HEK293 (cell line): ENCODE data around the gene PLEKHA7.

Experiments used
- FEZF1 ChIP-seq: fragments of 450-650 bp; formaldehyde crosslinking; IDR thresholded peaks from 2 replicates; pipeline ENCODE4 v1.5.1; 2016; ENCODE audit warnings: missing biosample characterization, missing genetic modification characterization
- HOXC10 ChIP-seq: sonication (generic); formaldehyde crosslinking; IDR thresholded peaks from 2 replicates; pipeline ENCODE4 v1.8.1; 2023; ENCODE audit warnings: mild to moderate bottlenecking, missing genetic modification reagents
- KLF8 ChIP-seq: fragments of 450-650 bp; formaldehyde crosslinking; IDR thresholded peaks from 2 replicates; pipeline ENCODE4 v1.5.1; 2016; ENCODE audit warnings: missing biosample characterization, missing genetic modification characterization
- KLF9 ChIP-seq: fragments of 450-650 bp; formaldehyde crosslinking; IDR thresholded peaks from 2 replicates; pipeline ENCODE4 v1.5.1; 2016; ENCODE audit warnings: missing biosample characterization, missing genetic modification characterization, low read depth
- MZF1 ChIP-seq: fragments of 450-650 bp; formaldehyde crosslinking; IDR thresholded peaks from 2 replicates; pipeline ENCODE4 v1.5.1; 2017; ENCODE audit warnings: missing biosample characterization, missing genetic modification characterization, borderline replicate concordance
- PRDM1 ChIP-seq: fragments of 450-650 bp; formaldehyde crosslinking; IDR thresholded peaks from 2 replicates; pipeline ENCODE4; 2016; ENCODE audit warnings: missing biosample characterization, missing genetic modification characterization
- SCRT1 ChIP-seq: fragments of 450-650 bp; formaldehyde crosslinking; IDR thresholded peaks from 2 replicates; pipeline ENCODE4 v1.5.1; 2016; ENCODE audit warnings: missing biosample characterization, missing genetic modification characterization, borderline replicate concordance
- TRIM28 ChIP-seq: IDR thresholded peaks from 2 replicates; pipeline ENCODE4 v1.6.1; 2011; ENCODE audit warnings: low read length, control low read depth, borderline replicate concordance
- ZBTB17 ChIP-seq: fragments of 450-650 bp; formaldehyde crosslinking; IDR thresholded peaks from 2 replicates; pipeline ENCODE4 v1.5.1; 2016; ENCODE audit warnings: missing biosample characterization, missing genetic modification characterization
- ZFP41 ChIP-seq: fragments of 450-650 bp; formaldehyde crosslinking; IDR thresholded peaks from 2 replicates; pipeline ENCODE4 v1.5.1; 2016; ENCODE audit warnings: missing biosample characterization, missing genetic modification characterization, borderline replicate concordance
- ZNF10 ChIP-seq: fragments of 450-650 bp; formaldehyde crosslinking; IDR thresholded peaks from 2 replicates; pipeline ENCODE4 v1.5.1; 2017; ENCODE audit warnings: missing biosample characterization, missing genetic modification characterization
- ZNF184 ChIP-seq: fragments of 450-650 bp; IDR thresholded peaks from 2 replicates; pipeline ENCODE4 v1.5.1; 2018; ENCODE audit warnings: missing biosample characterization, mild to moderate bottlenecking, missing genetic modification characterization
- ZNF2 ChIP-seq: fragments of 450-650 bp; formaldehyde crosslinking; IDR thresholded peaks from 2 replicates; pipeline ENCODE4 v1.5.1; 2016; ENCODE audit warnings: missing biosample characterization, missing genetic modification characterization
- ZNF211 ChIP-seq: fragments of 450-650 bp; formaldehyde crosslinking; IDR thresholded peaks from 2 replicates; pipeline ENCODE4 v1.5.1; 2016; ENCODE audit warnings: low read depth, missing biosample characterization, missing genetic modification characterization
- ZNF223 ChIP-seq: fragments of 450-650 bp; formaldehyde crosslinking; IDR thresholded peaks from 2 replicates; pipeline ENCODE4 v1.5.1; 2016; ENCODE audit warnings: missing biosample characterization, missing genetic modification characterization
- ZNF274 ChIP-seq, 2 experiments: fragments of 200-500 bp in 1 of 2; fragments of 450-650 bp in 1 of 2; sonication (Bioruptor generic) in 1 of 2; formaldehyde crosslinking in 1 of 2; IDR thresholded peaks; 2 replicates each; pipeline versions ENCODE4 v1.5.1 to v1.6.1; 2014 to 2016; ENCODE audit warnings: borderline replicate concordance in 1 of 2, inconsistent platforms in 1 of 2, low read length in 1 of 2, missing biosample characterization in 1 of 2, missing genetic modification characterization in 1 of 2
- ZNF350 ChIP-seq: fragments of 450-650 bp; formaldehyde crosslinking; IDR thresholded peaks from 2 replicates; pipeline ENCODE4 v1.5.0; 2017; ENCODE audit warnings: missing biosample characterization, mild to moderate bottlenecking, missing genetic modification characterization
- ZNF354C ChIP-seq: fragments of 450-650 bp; formaldehyde crosslinking; IDR thresholded peaks from 2 replicates; pipeline ENCODE4 v1.5.1; 2016; ENCODE audit warnings: missing biosample characterization, missing genetic modification characterization, low read depth, borderline replicate concordance
- ZNF366 ChIP-seq: fragments of 450-650 bp; formaldehyde crosslinking; conservative IDR thresholded peaks from 2 replicates; pipeline ENCODE4 v1.5.1; 2016; ENCODE audit warnings: missing biosample characterization, missing genetic modification characterization
- ZNF416 ChIP-seq: fragments of 450-650 bp; formaldehyde crosslinking; IDR thresholded peaks from 2 replicates; pipeline ENCODE4 v1.5.1; 2016; ENCODE audit warnings: missing biosample characterization, missing genetic modification characterization
- ZNF529 ChIP-seq: fragments of 450-650 bp; formaldehyde crosslinking; IDR thresholded peaks from 2 replicates; pipeline ENCODE4 v1.5.1; 2017; ENCODE audit warnings: missing genetic modification characterization, missing biosample characterization; ENCODE audit not compliant: insufficient replicate concordance
- ZNF560 ChIP-seq: fragments of 450-650 bp; formaldehyde crosslinking; IDR thresholded peaks from 2 replicates; pipeline ENCODE4 v1.5.1; 2017; ENCODE audit warnings: missing biosample characterization, missing genetic modification characterization, borderline replicate concordance
- ZNF670 ChIP-seq: fragments of 450-650 bp; formaldehyde crosslinking; IDR thresholded peaks from 2 replicates; pipeline ENCODE4 v1.5.1; 2016; ENCODE audit warnings: missing biosample characterization, missing genetic modification characterization, low read depth
- ZSCAN30 ChIP-seq: fragments of 450-650 bp; IDR thresholded peaks from 2 replicates; pipeline ENCODE4 v1.5.1; 2018; ENCODE audit warnings: missing biosample characterization, mild to moderate bottlenecking, missing genetic modification characterization, moderate library complexity
- TF ChIP-seq, protein P1 (sequence below): fragments of 450-650 bp; formaldehyde crosslinking; IDR thresholded peaks from 2 replicates; pipeline ENCODE4 v1.5.1; 2016; ENCODE audit warnings: missing biosample characterization, missing genetic modification characterization, low read depth
- TF ChIP-seq, protein P2 (sequence below): fragments of 450-650 bp; formaldehyde crosslinking; IDR thresholded peaks from 2 replicates; pipeline ENCODE4 v1.5.1; 2016; ENCODE audit warnings: missing biosample characterization, missing genetic modification characterization
- TF ChIP-seq, protein P3 (sequence below): fragments of 450-650 bp; formaldehyde crosslinking; IDR thresholded peaks from 2 replicates; pipeline ENCODE4 v1.5.1; 2016; ENCODE audit warnings: missing biosample characterization, missing genetic modification characterization
- TF ChIP-seq, protein P4 (sequence below): fragments of 450-650 bp; IDR thresholded peaks from 2 replicates; pipeline ENCODE4 v1.5.1; 2018; ENCODE audit warnings: missing biosample characterization, missing genetic modification characterization
- TF ChIP-seq, protein P5 (sequence below): fragments of 450-650 bp; formaldehyde crosslinking; optimal IDR thresholded peaks from 2 replicates; pipeline ENCODE3; 2016; ENCODE audit warnings: missing biosample characterization, mild to moderate bottlenecking, missing genetic modification characterization

Gene PLEKHA7

DNA sequence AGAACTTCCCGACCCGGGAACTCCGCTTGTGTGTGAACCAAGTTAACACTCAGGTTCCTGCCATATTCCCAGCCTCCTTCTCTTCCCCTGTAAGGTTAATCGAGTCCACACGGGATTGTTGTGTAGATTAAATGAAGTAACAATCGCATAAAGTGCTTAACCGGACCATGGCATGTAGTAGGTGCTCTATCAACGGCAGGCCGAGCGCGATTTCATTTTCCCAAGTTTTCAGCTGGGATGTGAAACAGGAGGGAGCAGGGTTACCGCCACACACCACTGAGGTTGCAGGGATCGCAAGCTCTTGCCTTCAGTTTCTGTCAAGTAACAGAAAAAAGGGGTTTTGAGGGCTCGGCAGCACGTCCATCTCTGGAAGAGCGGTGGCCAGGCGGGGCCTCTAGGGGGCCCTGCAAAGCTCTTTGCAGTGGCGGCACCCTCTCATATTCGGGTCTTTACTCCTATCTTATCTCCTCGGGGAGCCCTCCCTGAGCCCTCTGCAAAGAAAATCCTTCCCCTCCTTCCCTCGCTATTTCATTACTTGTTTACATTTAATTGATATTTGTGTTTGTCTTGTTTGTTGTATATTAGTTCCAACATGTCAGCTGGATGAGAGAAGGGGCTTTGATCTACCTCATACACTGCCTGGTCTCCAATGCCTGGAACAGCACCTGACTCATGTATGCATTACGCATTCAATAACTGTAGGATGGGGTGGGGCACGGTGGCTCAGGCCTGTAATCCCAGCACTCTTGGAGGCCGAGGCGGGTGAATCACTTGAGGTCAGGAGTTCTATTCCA lies 816 bp upstream of the PLEKHA7 start (continued):
- TF ChIP-seq, protein P1, sequence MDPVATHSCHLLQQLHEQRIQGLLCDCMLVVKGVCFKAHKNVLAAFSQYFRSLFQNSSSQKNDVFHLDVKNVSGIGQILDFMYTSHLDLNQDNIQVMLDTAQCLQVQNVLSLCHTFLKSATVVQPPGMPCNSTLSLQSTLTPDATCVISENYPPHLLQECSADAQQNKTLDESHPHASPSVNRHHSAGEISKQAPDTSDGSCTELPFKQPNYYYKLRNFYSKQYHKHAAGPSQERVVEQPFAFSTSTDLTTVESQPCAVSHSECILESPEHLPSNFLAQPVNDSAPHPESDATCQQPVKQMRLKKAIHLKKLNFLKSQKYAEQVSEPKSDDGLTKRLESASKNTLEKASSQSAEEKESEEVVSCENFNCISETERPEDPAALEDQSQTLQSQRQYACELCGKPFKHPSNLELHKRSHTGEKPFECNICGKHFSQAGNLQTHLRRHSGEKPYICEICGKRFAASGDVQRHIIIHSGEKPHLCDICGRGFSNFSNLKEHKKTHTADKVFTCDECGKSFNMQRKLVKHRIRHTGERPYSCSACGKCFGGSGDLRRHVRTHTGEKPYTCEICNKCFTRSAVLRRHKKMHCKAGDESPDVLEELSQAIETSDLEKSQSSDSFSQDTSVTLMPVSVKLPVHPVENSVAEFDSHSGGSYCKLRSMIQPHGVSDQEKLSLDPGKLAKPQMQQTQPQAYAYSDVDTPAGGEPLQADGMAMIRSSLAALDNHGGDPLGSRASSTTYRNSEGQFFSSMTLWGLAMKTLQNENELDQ (tag by site-specific recombination), result no peak
- TF ChIP-seq ZNF560 (tag by site-specific recombination) (no peak), ZNF223 (tag by site-specific recombination) (no peak), ZNF366 (tag by site-specific recombination) (no peak), ZNF211 (tag by site-specific recombination) (no peak), ZNF2 (tag by site-specific recombination) (peak; percentile 93), TRIM28 (no peak), MZF1 (tag by site-specific recombination) (no peak), PRDM1 (tag by site-specific recombination) (no peak), ZNF529 (no peak), KLF8 (tag by site-specific recombination) (0 out of 2 replicates have a peak, but pooled peaks have one; percentile 25), ZNF670 (tag by site-specific recombination) (no peak), ZNF416 (tag by site-specific recombination) (no peak), ZNF274 (IDR thresholded peaks at IDR 0.05; ENCODE audit: low read length) (no peak), ZNF274 (tag by site-specific recombination; IDR thresholded peaks at IDR 0.05; ENCODE audit: borderline replicate concordance) (no peak), FEZF1 (tag by site-specific recombination) (no peak), ZSCAN30 (tag by site-specific recombination) (no peak), ZBTB17 (peak; percentile 69), ZFP41 (no peak), HOXC10 (CRISPR knock-in tag) (no peak), ZNF10 (tag by site-specific recombination) (no peak), SCRT1 (no peak), ZNF354C (tag by site-specific recombination) (no peak), ZNF184 (tag by site-specific recombination) (no peak), KLF9 (tag by site-specific recombination) (no peak), ZNF350 (no peak)
- TF ChIP-seq, protein P2, sequence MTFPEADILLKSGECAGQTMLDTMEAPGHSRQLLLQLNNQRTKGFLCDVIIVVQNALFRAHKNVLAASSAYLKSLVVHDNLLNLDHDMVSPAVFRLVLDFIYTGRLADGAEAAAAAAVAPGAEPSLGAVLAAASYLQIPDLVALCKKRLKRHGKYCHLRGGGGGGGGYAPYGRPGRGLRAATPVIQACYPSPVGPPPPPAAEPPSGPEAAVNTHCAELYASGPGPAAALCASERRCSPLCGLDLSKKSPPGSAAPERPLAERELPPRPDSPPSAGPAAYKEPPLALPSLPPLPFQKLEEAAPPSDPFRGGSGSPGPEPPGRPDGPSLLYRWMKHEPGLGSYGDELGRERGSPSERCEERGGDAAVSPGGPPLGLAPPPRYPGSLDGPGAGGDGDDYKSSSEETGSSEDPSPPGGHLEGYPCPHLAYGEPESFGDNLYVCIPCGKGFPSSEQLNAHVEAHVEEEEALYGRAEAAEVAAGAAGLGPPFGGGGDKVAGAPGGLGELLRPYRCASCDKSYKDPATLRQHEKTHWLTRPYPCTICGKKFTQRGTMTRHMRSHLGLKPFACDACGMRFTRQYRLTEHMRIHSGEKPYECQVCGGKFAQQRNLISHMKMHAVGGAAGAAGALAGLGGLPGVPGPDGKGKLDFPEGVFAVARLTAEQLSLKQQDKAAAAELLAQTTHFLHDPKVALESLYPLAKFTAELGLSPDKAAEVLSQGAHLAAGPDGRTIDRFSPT, result peak; percentile 34; the same call in 1 of the 2 replicates
- TF ChIP-seq, protein P3, sequence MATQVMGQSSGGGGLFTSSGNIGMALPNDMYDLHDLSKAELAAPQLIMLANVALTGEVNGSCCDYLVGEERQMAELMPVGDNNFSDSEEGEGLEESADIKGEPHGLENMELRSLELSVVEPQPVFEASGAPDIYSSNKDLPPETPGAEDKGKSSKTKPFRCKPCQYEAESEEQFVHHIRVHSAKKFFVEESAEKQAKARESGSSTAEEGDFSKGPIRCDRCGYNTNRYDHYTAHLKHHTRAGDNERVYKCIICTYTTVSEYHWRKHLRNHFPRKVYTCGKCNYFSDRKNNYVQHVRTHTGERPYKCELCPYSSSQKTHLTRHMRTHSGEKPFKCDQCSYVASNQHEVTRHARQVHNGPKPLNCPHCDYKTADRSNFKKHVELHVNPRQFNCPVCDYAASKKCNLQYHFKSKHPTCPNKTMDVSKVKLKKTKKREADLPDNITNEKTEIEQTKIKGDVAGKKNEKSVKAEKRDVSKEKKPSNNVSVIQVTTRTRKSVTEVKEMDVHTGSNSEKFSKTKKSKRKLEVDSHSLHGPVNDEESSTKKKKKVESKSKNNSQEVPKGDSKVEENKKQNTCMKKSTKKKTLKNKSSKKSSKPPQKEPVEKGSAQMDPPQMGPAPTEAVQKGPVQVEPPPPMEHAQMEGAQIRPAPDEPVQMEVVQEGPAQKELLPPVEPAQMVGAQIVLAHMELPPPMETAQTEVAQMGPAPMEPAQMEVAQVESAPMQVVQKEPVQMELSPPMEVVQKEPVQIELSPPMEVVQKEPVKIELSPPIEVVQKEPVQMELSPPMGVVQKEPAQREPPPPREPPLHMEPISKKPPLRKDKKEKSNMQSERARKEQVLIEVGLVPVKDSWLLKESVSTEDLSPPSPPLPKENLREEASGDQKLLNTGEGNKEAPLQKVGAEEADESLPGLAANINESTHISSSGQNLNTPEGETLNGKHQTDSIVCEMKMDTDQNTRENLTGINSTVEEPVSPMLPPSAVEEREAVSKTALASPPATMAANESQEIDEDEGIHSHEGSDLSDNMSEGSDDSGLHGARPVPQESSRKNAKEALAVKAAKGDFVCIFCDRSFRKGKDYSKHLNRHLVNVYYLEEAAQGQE (tag by site-specific recombination), result no peak
- TF ChIP-seq, protein P4, sequence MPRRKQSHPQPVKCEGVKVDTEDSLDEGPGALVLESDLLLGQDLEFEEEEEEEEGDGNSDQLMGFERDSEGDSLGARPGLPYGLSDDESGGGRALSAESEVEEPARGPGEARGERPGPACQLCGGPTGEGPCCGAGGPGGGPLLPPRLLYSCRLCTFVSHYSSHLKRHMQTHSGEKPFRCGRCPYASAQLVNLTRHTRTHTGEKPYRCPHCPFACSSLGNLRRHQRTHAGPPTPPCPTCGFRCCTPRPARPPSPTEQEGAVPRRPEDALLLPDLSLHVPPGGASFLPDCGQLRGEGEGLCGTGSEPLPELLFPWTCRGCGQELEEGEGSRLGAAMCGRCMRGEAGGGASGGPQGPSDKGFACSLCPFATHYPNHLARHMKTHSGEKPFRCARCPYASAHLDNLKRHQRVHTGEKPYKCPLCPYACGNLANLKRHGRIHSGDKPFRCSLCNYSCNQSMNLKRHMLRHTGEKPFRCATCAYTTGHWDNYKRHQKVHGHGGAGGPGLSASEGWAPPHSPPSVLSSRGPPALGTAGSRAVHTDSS, result no peak
- TF ChIP-seq, protein P5, sequence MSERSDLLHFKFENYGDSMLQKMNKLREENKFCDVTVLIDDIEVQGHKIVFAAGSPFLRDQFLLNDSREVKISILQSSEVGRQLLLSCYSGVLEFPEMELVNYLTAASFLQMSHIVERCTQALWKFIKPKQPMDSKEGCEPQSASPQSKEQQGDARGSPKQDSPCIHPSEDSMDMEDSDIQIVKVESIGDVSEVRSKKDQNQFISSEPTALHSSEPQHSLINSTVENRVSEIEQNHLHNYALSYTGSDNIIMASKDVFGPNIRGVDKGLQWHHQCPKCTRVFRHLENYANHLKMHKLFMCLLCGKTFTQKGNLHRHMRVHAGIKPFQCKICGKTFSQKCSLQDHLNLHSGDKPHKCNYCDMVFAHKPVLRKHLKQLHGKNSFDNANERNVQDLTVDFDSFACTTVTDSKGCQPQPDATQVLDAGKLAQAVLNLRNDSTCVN (tag by site-specific recombination), result peak; percentile 31
